Panc1 (cell line): ENCODE data around the gene RNASE3. TPM values are rescaled to one million over a fixed set of nuclear protein-coding genes. Genes with fewer than 3 reads are reported as not detected.

ENCODE experiments used
- ATAC-seq: fragments of 200-7000 bp; cut with Tn5 transposase; 2 replicates; pipeline ENCODE4 v1.9.1; 2020; ENCODE audit warnings: mild to moderate bottlenecking, moderate library complexity
- BruUV-seq: library from RNA; stranded (reverse); fragments of 400-500 nt; replicated peaks from 2 replicates; lab custom pipeline; 2021; lab: Mats Ljungman, UMichigan
- CTCF ChIA-PET: fragments of 300-600 bp; sonication (Branson Sonifier 250); formaldehyde crosslinking; loops from one replicate; lab custom pipeline; 2022; ENCODE audit warnings: antibody characterized with exemption; lab: Charles Lee
- POLR2A ChIA-PET: fragments of 300-600 bp; sonication (Branson Sonifier 250); formaldehyde crosslinking; loops from one replicate; lab custom pipeline; 2022; ENCODE audit warnings: antibody characterized with exemption; lab: Charles Lee
- DNase-seq: peaks from one replicate; pipeline ENCODE4 v3.0.0-alpha.2; 2010; ENCODE audit warnings: low read depth, low spot score
- H3K27ac ChIP-seq: 2 replicates; pipeline ENCODE4 v1.5.1; 2011; ENCODE audit warnings: mild to moderate bottlenecking, low read length, inconsistent platforms
- H3K27me3 ChIP-seq: fragments of 200-500 bp; sonication (Bioruptor generic); 2 replicates; pipeline ENCODE4 v1.6.0; 2014; ENCODE audit warnings: low read length, inconsistent platforms; ENCODE audit not compliant: control insufficient read depth, insufficient read depth
- H3K36me3 ChIP-seq: fragments of 200-500 bp; sonication (Bioruptor generic); 2 replicates; pipeline ENCODE4 v1.5.1; 2014; ENCODE audit warnings: inconsistent platforms, mild to moderate bottlenecking, low read length, moderate library complexity; ENCODE audit not compliant: control insufficient read depth, insufficient read depth
- H3K4me1 ChIP-seq: 2 replicates; pipeline ENCODE4 v1.5.1; 2011; ENCODE audit warnings: inconsistent platforms, mild to moderate bottlenecking, low read length, moderate library complexity; ENCODE audit not compliant: control insufficient read depth, insufficient read depth
- H3K4me3 ChIP-seq, 2 experiments: 2 replicates each; pipeline ENCODE4 v1.5.1; 2011 to 2012; ENCODE audit warnings: low read depth in 2 of 2, low read length in 2 of 2, mild to moderate bottlenecking in 2 of 2, inconsistent platforms in 1 of 2, moderate library complexity in 1 of 2
- H3K9me3 ChIP-seq: fragments of 200-500 bp; sonication (Bioruptor generic); 2 replicates; pipeline ENCODE4 v1.5.1; 2014; ENCODE audit warnings: low read depth, mild to moderate bottlenecking, inconsistent platforms, low read length, moderate library complexity; ENCODE audit not compliant: control insufficient read depth, insufficient read depth
- POLR2AphosphoS5 ChIP-seq: IDR thresholded peaks from 2 replicates; pipeline ENCODE4 v1.6.1; 2012; ENCODE audit warnings: mild to moderate bottlenecking, low read depth, low read length, moderate library complexity
- SIN3A ChIP-seq: IDR thresholded peaks from 2 replicates; pipeline ENCODE4 v1.6.1; 2012; ENCODE audit warnings: low read depth, mild to moderate bottlenecking, low read length, moderate library complexity, borderline replicate concordance; ENCODE audit not compliant: insufficient read depth
- in situ Hi-C: cut with HindIII; loops from 2 replicates; pipeline ENCODE4 v1.10.0; 2016; ENCODE audit warnings: low sequenced_read_pairs, low pct_unique_long_range_greater_than_20kb
- intact Hi-C: fragments of 100-400 bp; cut with micrococcal nuclease; formaldehyde crosslinking; loops from one replicate; pipeline ENCODE4 v1.10.0; 2022; ENCODE audit not compliant: unreplicated experiment
- total RNA-seq: library from RNA; stranded (reverse); gene quantifications from one replicate; pipeline ENCODE4 v1.2.1, GENCODE V29; 2021; ENCODE audit not compliant: unreplicated experiment
- TF ChIP-seq, protein P1 (sequence below): fragments of 450-650 bp; IDR thresholded peaks from 2 replicates; pipeline ENCODE4 v1.5.1; 2017; ENCODE audit warnings: mild to moderate bottlenecking

RNASE3 gene
- total RNA-seq, 1 experiment from 2014 or later = not detected

DNA sequence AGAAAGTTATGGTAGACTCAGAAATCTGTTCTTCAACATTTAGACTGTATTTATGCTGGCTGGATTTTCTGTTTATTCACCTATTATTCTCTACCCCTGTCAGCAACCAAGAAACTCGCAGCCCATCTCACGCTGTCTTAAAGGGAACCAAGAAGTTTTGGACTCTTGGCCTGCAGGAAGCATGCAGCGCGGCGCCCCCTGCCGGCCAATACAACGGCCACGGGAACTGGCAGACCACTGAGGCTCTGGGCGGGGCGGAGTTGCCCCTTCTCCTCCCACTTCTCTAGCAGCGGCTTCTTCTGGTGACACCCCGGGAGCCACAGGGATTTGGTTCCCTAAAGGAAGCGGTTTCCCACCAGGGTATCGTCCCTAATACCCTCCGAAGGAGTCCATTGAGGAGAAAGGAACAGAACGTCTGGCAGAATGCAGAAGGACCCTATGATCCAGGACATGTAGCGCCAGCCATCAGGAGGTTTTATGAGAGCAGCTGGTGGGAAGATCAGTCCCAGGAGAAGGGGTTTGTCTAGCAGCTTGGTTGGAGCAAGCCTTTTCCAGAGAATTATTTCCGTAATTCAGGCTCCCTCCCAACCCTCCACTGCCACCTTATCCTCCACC lies 43.1 kb downstream of the RNASE3 start:
- POLR2A ChIA-PET = no interaction called here
- H3K27ac ChIP-seq = no peak overlapping the region
- no TSS peak for BruUV-seq
- DNase-seq = no peak
- CTCF ChIA-PET = no interaction called here
- H3K4me1 ChIP-seq = no peaks in the 10 kb centered on the region
- no peak for TF ChIP-seq POLR2AphosphoS5
- TF ChIP-seq, protein P1, sequence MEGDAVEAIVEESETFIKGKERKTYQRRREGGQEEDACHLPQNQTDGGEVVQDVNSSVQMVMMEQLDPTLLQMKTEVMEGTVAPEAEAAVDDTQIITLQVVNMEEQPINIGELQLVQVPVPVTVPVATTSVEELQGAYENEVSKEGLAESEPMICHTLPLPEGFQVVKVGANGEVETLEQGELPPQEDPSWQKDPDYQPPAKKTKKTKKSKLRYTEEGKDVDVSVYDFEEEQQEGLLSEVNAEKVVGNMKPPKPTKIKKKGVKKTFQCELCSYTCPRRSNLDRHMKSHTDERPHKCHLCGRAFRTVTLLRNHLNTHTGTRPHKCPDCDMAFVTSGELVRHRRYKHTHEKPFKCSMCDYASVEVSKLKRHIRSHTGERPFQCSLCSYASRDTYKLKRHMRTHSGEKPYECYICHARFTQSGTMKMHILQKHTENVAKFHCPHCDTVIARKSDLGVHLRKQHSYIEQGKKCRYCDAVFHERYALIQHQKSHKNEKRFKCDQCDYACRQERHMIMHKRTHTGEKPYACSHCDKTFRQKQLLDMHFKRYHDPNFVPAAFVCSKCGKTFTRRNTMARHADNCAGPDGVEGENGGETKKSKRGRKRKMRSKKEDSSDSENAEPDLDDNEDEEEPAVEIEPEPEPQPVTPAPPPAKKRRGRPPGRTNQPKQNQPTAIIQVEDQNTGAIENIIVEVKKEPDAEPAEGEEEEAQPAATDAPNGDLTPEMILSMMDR = peak; percentile 67
- H3K9me3 ChIP-seq = no peaks in the 10 kb centered on the region
- in situ Hi-C loops = no loop called here
- no peaks in the 10 kb centered on the region for H3K36me3 ChIP-seq
- no peak for ATAC-seq
- no peak overlapping the region for H3K4me3 ChIP-seq
- H3K27me3 ChIP-seq = no peaks in the 10 kb centered on the region
- intact Hi-C loops = no loop called here

GRCh38 chr14:20935303-20935984 lies 44.3 kb downstream of the RNASE3 start:
- Histone ChIP-seq H3K36me3 (no peaks in the 10 kb centered on the region), H3K27me3 (no peaks in the 10 kb centered on the region), H3K4me1 (no peaks in the 10 kb centered on the region), H3K9me3 (no peaks in the 10 kb centered on the region), H3K4me3 (no peak overlapping the region), H3K27ac (no peak overlapping the region)
- intact Hi-C loops (no loop called here), in situ Hi-C loops (no loop called here)
- CTCF ChIA-PET = no interaction called here
- no peak for ATAC-seq
- no peak for DNase-seq
- no TSS peak for BruUV-seq
- POLR2A ChIA-PET = no interaction called here
- no peak for TF ChIP-seq SIN3A

Other genes starting within 250 kb of the RNASE3 start
- not detected for gene OR6S1, start 249.7 kb upstream of the RNASE3 start, total RNA-seq
- gene RNASE4, start 206.8 kb upstream of the RNASE3 start, total RNA-seq = 3.3 TPM
- gene ANG, start 202.6 kb upstream of the RNASE3 start, total RNA-seq = 1.9 TPM
- gene EDDM3A, start 145.5 kb upstream of the RNASE3 start, total RNA-seq = not detected
- gene EDDM3B, start 123.0 kb upstream of the RNASE3 start, total RNA-seq = not detected
- not detected for gene RNASE6, start 110.1 kb upstream of the RNASE3 start, total RNA-seq
- 0.69 TPM for gene RNASE1, start 88.5 kb upstream of the RNASE3 start, total RNA-seq
- not detected for gene RNASE2, start 64.1 kb downstream of the RNASE3 start, total RNA-seq
- gene METTL17, start 98.6 kb downstream of the RNASE3 start, total RNA-seq = 39.6 TPM
- not detected for gene SLC39A2, start 107.9 kb downstream of the RNASE3 start, total RNA-seq
- 1.6 TPM for gene NDRG2, start 133.7 kb downstream of the RNASE3 start, total RNA-seq
- gene TPPP2, start 138.8 kb downstream of the RNASE3 start, total RNA-seq = not detected
- not detected for gene RNASE13, start 143.4 kb downstream of the RNASE3 start, total RNA-seq
- gene RNASE7, start 151.0 kb downstream of the RNASE3 start, total RNA-seq = not detected
- gene RNASE8, start 166.4 kb downstream of the RNASE3 start, total RNA-seq = not detected
- gene ARHGEF40, start 178.9 kb downstream of the RNASE3 start, total RNA-seq = 11.1 TPM
- 19.9 TPM for gene ZNF219, start 207.3 kb downstream of the RNASE3 start, total RNA-seq
- 0.33 TPM for gene TMEM253, start 209.7 kb downstream of the RNASE3 start, total RNA-seq